ENCODE results near the gene CHTF18.
"Not testable (repeated sequence)": the region's sequence is repeated elsewhere in the genome, so short reads cannot be mapped to it uniquely, and the experiment has no call there.

Gene CHTF18

GRCh38 chr16:788399-789126 lies at the start of gene CHTF18:
CHTF18 (plus strand) TSS chr16:788620; CDS start chr16:788685, 65 bp downstream.
- peak; percentile 93 for DNase-seq

- DNase-seq, result no peak
Observed at GRCh38 chr16:739560-740458, 48.6 kb upstream of the CHTF18 start.

DNA sequence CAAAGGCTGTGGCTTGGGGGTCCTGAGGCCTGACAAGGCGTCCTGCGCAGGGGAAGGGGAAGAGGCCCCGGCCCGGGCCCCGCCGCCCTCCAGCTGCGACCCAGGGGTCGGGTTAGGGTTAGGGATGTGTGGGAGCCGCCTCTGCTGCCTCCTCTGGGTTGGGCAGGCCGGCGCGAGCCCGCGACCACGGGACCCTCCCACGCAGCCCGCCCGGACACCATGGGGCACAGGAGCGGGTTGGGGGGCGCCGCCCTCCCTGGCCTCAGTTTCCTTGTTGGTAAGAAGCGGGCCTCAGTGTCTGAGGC lies 48.0 kb upstream of the CHTF18 start:
- no peak for DNase-seq

DNA sequence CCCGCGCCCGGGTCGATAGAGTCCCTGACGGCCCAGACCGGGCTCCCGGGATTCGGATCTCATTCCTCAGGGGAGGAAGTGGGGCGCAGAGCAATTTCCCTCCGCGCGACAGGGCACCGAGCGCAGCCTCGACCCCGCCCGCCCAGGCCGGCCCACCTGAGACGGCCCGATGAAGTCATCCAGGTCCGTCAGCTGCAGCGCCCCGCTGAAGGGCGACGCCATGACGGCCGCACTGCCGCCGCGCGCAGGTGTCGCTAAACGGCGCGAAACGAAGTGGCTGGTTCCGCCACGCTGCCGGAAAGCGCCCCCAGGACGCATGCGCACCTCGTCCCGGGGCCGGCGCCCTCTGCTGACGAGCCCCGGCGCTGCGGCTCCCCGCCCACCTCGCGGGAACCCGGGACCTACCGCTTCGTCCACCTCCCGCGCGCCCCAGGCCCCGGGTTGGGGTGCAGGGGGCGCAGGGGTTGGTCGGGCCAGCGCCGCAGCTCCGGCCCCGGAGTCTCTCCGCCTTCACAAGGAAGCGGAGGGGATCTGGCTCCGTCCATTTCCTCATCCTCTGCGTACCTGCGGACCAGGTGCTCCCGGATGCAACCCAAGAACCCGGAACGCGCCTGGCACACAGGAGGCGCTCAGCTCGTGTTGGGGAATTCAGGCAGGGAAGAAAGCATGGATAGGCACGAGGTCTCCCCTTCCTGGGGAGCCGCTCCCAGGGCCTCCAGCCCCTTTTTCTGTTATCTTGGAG lies 47.5 kb upstream of the CHTF18 start, which contains the start of gene CIAO3:
Gene CIAO3 (minus strand): TSS at position 234 of the 742 bp plus-strand sequence. CDS start 12 bp downstream, at position 222.
- DNase-seq, result peak; percentile 85

DNA sequence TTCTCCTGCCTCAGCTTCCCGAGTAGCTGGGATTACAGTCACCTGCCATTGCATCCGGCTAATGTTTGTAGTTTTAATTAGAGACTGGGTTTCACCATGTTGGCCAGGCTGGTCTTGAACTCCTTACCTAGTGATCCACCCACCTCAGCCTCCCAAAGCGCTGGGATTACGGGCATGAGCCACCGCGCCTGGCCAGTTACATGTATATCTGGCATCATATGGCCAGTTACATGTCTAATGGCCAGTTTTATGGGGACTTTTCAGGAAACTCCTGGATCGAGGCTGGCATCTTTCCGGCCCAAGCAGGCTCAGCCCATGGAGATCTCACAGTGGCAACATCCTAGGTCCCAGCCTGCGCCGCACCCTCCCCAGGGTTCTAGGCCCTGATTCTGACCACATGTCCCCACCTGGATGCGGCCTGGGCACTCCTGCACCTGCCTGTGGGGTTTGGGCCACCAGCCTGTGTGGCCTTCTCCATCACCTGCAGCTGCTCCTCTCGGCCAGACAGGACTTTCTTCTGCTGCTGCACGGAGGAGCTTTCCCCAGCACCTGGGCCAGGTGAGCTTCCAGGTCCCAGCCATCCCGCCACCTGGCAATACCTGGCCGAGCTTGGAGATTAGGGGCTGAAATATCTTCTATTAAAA lies 46.3 kb upstream of the CHTF18 start:
- no peak for DNase-seq

DNA sequence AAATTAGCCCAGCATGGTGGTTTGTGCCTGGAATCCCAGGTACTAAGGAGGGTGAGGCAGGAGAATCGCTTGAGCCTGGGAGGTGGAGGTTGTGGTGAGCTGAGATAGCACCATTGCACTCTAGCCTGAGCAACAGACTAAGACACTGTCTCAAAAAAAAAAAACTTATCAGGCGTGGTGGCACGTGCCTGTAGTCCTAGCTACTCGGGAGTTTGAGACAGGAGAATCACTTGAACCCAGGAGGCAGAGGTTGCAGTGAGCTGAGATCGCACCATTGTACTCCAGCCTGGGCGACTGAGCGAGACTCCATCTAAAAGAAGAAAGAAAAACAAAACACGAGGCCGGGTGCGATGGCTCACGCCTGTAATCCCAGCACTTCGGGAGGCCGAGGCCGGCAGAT lies 45.5 kb upstream of the CHTF18 start:
- DNase-seq, result not testable (repeated sequence)

DNA sequence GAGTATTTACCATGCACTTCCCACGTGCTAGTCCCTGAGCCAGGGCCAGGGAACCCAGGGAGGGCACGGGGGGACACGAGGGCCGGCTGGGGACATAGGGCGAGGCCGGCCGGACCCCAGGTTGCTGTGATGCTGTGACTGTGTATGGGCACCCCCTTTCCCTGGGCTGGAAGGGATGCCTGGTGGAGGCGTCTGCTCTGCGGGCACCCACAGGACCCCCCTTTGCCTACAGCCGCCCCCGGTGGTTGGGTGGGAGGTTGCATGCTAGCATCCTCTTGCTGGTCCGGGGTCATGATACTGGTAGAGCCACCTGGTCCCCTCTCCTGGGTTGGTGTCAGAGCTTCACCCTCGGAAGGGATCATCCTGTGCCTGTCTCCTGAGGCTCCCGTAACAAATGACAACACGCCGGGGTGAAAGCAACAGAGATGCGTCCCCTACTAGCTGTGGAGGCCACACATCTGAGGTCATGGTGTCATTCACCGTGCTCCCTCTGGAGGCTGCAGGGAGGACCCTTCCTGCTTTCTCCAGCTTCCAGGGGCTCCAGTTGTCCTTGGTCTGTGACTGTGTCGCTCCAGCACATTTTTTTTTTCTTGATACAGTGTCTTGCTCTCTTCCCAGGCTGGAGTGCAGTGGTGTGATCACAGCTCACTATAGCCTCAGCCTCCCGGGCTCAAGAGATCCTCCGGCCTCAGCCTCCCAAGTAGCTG lies 44.5 kb upstream of the CHTF18 start:
- no peak for DNase-seq

GRCh38 chr16:745739-746138 lies 42.7 kb upstream of the CHTF18 start:
- DNase-seq, result no peak

- no peak for DNase-seq
Observed at GRCh38 chr16:746637-747036, 41.8 kb upstream of the CHTF18 start.

GRCh38 chr16:747978-748746 lies 40.3 kb upstream of the CHTF18 start:
- DNase-seq, result no peak

DNA sequence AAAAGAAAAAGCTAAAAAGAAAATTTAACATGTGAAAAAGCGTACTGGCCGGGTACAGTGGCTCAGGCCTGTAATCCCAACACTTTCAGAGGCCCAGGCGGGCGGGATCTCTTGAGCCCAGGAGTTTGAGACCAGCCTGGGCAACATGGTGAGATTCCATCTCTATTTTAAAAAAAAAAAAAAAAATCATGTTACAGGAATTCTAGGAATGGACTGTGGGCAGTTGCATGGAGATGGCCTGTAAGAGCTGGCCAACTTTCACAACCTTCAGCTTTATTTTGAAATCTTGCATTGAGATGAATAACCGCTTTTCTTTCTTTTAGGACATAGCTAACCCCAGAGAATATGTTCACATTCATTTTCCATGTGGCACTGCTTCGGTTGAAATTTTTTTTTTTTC lies 39.4 kb upstream of the CHTF18 start:
- DNase-seq, result no peak

DNA sequence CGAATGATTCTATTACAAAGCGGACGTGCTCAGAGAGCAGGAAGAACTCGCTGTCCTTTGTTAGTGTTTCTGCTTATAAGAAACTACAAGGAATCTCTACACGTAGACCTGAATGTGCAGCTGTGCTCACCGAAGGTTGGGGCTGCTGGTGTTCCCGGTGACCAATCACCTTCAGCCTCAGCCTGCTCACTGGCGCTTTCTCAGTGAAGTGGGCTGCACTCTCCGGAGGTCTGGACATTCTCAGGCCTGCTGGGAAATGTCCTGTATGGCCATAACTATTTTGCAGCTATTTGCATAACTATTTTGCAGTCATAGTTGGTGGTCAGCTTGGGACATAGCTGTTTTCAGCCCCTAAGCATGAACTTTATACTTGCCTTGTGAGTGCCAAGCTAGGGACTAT lies 37.9 kb upstream of the CHTF18 start:
- no peak for DNase-seq

DNA sequence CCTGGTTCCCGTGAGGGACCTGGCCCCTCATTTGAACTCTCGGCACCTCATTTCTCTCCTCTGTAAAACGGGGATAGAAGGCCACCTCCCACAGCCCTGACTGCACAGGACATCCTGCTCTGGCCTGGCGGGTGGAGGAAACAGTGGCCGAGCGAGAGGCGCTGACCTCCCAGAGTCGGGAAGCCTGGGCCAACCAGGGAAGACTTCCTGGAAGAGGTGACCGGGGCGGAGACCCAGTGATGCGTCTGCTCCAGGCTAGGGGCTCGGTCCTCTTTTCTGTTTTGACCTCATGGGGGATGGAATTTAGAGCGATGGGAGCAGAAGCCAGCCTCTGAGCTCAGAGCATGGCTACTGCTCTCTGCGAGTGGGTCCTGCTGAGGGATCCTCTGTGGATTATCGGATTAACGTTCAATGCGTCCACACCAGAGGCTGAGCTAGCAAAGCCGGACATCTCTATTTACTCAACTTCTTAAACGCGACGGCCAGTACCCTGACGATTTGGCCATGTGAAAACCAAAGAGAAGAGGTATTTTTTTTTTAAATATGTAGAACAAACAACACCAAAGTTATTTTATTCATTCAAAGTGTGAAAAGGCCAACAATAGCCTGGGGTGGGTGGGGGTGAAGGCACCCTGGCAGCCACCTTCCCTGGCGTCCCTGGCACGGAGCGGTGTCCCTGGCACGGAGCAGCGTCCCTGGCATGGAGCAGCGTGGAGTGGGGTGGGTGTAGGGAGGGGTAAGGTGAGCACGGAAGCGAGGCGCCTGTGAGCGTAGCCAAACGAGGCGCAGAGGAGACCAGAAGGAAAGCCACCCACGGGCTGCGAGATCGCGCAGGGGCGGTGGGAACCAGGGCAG lies 37.0 kb upstream of the CHTF18 start:
- DNase-seq, result no peak

DNA sequence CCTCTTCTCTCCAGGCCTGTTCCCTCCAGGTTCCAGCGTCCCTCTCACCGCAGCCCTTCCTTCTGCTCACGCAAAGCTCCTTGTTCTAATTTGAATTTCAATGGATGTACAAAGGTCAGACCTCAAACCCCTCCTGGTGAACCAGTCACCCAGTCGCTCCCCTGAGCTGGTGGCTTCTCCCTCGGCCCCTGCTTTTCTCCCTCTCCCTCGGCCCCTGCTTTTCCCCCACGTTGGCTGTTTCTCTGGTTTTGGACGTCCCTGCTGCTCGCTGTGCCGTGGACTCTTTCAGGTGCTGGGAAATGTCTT lies 36.5 kb upstream of the CHTF18 start:
- no peak for DNase-seq

- not testable (repeated sequence) for DNase-seq
Observed at GRCh38 chr16:754121-754607, 34.3 kb upstream of the CHTF18 start.

- peak; percentile 56 for DNase-seq
Observed at GRCh38 chr16:754656-755055, 33.8 kb upstream of the CHTF18 start.

DNA sequence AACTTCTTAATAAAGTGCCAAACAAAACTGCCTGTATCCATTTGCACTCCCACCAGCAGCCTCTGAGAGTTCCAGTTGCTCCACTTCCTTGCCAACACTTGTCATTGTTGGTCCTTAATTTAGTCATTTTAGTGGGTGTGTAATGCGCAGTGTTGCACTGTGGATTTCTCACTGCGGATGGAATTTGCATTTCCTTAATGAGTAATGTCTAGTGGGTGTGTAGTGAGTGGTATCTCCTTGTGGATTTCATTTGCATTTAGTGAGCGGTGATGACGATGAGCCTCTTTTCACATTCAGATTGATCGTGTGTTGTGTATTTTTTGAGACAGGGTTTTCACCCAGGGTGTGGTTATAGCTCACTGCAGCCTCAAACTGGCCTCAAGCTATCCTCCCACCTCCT lies 32.0 kb upstream of the CHTF18 start:
- peak; percentile 44 for DNase-seq

GRCh38 chr16:759110-759910 lies 29.1 kb upstream of the CHTF18 start:
- no peak for DNase-seq

DNA sequence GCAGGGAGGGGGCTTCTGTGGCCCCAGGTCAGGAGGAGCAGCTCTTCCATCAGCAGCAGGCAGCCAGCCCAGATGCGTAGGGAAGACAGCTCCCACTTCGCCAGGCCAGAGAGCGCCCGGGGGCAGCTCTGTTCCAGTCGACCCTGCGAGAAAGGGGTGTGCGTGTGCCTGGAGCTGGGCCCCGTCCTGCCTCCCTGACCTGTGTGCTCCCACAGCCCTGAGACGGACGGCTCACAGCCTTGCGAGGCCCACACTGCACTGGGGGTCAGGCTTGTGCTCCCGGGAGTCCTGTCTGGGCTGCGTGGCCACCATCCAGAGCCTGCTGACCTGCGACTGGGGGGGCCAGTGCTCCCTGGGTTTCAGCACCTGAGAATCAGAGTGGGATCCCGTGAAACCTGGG lies 28.4 kb upstream of the CHTF18 start:
- DNase-seq, result no peak

Data from inflammatory macrophage treated with lipopolysaccharide for 4 hours (primary cell).